GM18526 (cell line): ENCODE data around the gene FIS1.
A peak's percentile ranks its signal among the peaks of the same experiment; 100 is the strongest.

ENCODE experiments used
- POLR2A ChIP-seq: IDR thresholded peaks from 3 replicates; pipeline ENCODE4 v1.6.1; 2011; ENCODE audit not compliant: insufficient read length; ENCODE audit errors: extremely low read depth

Gene FIS1

DNA sequence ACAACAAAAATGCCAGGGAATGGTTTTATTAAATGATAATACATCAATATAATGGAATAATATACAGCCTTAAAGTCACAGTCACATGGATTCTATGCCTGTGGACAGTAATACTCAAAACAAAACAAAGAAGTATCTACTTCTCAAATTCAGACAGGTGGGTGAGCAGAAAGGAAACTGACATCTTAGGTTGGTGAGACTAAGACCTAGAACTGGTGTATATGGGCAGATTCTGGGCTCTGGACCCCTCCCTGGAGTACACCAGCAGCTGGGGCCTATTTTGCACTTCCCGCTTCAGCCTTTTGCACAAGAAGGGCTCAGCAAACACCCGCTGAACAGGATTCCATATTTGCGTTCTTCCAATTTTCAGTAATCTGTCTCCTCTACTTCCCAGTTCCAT is 5.4 kb upstream of the FIS1 start:
- no peak for TF ChIP-seq POLR2A

GRCh38 chr7:101248276-101248675 is 3.4 kb upstream of the FIS1 start:
- TF ChIP-seq POLR2A, result no peak

- TF ChIP-seq POLR2A, result peak; percentile 20
These were observed 327 bp upstream of the FIS1 start for GRCh38 chr7:101245147-101245668.

GRCh38 chr7:101243646-101244374 is 1.1 kb downstream of the FIS1 start:
- no peak for TF ChIP-seq POLR2A

- no peak for TF ChIP-seq POLR2A
These were observed 3.2 kb downstream of the FIS1 start for GRCh38 chr7:101241443-101242349.

GRCh38 chr7:101241015-101241363 is 3.9 kb downstream of the FIS1 start:
- TF ChIP-seq POLR2A, result no peak

DNA sequence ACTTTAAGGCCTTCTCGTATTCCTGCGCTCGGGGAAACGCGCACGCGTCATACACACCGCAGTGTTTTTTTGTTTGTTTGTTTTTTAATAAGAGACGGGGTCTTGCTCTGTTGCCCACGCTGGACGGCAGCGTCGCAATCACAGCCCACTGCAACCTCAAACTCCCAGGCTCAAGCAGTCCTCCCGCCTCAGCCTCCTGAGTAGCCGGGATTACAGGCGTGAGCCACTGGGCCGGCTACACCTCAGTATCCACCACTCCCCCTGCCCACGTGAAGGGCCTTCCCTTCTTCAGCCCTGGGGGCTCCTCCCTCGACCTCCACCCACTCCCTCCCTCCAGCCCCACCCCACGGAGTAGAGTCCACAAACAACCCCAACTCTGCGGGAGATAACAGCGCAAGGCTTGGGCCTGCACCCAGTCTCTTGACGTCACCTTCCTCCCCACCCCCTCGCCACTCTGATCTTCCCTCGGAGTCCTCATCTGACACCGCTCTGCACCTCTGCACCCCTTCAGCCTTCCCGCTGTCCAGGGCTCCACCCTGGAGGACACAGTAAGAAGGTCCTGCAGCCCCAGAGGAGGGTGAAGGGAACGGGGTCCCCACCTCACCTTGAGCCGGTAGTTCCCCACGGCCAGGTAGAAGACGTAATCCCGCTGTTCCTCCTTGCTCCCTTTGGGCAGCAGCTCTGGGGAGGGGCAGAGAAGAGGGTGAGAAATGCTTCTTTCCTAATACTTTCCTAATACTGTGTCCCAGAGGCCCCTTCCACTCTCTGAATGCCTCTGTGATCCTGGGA is 4.5 kb downstream of the FIS1 start:
- no peak for TF ChIP-seq POLR2A

DNA sequence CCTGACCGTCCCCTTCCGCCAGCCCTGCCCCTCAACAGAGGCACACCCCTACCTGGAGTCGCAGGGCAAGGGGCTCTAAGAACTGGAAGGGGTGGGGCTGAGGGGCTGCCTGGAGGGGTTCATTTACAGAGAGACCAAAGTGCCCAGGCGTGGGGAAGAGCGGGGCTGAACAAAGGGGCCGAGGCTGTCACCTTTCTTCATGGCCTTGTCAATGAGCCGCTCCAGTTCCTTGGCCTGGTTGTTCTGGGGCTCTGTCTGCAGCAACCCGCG is 5.0 kb downstream of the FIS1 start:
- TF ChIP-seq POLR2A, result no peak

GRCh38 chr7:101239191-101239950 is 5.5 kb downstream of the FIS1 start:
- TF ChIP-seq POLR2A, result no peak

- TF ChIP-seq POLR2A, result no peak
These were observed 6.4 kb downstream of the FIS1 start for GRCh38 chr7:101238226-101239182.

DNA sequence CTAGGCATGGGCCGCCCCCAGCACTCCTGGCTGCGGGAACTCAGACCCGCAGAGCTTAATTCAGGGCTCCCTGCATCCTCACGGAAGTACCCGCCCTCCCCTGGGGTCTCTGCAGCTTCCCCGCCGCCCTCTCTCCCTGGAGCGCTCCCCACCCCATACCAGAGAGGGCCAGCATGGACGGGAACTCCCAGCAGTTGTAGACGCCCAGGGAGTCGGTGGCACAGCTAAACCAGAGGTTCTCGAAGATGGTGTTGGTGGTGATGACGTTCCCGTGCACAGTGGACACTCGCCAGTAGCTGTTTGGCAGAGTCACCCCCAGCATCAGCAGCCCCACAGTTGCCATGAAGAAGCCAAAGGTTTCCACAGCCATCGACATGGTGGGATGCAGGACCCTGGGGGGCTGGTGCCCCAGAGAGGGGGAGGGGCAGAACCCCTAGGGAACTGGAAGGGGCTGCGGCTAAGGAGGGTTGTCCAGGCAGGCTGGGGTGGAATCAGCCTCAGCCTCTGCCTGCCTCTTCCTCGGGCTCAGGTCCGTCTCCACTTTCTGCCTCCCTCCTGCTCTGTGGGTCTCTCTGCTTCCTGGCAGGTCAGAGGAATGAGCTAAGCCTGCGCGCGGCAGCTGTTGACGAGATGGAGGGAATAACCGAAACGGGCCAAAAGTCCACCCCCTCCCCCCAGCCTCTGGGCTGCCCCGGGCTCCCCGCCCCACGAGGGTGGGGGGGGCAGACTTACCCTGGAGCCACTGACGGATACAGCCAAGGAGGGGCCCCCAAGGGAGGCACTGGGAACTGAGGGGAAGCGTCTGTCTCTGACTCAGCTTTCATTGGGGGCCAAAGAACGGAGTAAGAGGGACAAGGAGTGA is 7.4 kb downstream of the FIS1 start, which contains the start of gene CLDN15:
CLDN15 (minus strand) TSS at position 597 of the 862 bp plus-strand sequence; CDS start at position 376, 221 bp downstream.
- no peak for TF ChIP-seq POLR2A

GRCh38 chr7:101236292-101236835 is 8.5 kb downstream of the FIS1 start:
- TF ChIP-seq POLR2A, result no peak
